Lower leg skin (tissue), 4 donors: ENCODE results near the gene SLC49A3. TPM values are rescaled to one million over a fixed set of nuclear protein-coding genes. Genes with fewer than 3 reads are reported as not detected.
A peak's percentile ranks its signal among the peaks of the same experiment; 100 is the strongest.
"Not testable (repeated sequence)": the region's sequence is repeated elsewhere in the genome, so short reads cannot be mapped to it uniquely, and the experiment has no call there.

Experiments used
- DNase-seq, 2 donors: peaks; one replicate each; pipeline ENCODE4 v3.0.0-alpha.2; 2019; ENCODE audit warnings: low spot score in 2 of 2
- H3K4me3 ChIP-seq: fragments of 200-600 bp; sonication (generic); 2 replicates; pipeline ENCODE4 v1.5.1; 2017; ENCODE audit warnings: mild to moderate bottlenecking, low read depth; ENCODE audit not compliant: poor library complexity, severe bottlenecking
- CTCF ChIP-seq, 3 donors: fragments of 450-650 bp; IDR thresholded peaks; one replicate each; pipeline ENCODE4 v1.5.1; 2016; ENCODE audit warnings: antibody characterized with exemption in 3 of 3, mild to moderate bottlenecking in 3 of 3, moderate library complexity in 2 of 3
- POLR2A ChIP-seq, 2 donors: fragments of 450-650 bp; IDR thresholded peaks; one replicate each; pipeline ENCODE4 v1.6.1; 2016 to 2017; ENCODE audit warnings: antibody characterized with exemption in 2 of 2, mild to moderate bottlenecking in 1 of 2, moderate library complexity in 1 of 2
- WGBS, 2 donors: methylation state at CpG; one replicate each; pipeline ENCODE4 v1.1.5; 2018; 5-methylcytosine and 5-hydroxymethylcytosine counted together
- intact Hi-C: fragments of 100-400 bp; cut with DNase I; formaldehyde crosslinking; loops from one replicate; pipeline ENCODE4 v1.15.0; 2023; ENCODE audit warnings: low total_unique reads
- total RNA-seq, 4 donors: library from RNA; depleted of rRNA; stranded (reverse); fragments of >200 nt; gene quantifications; one replicate each; pipeline ENCODE4 v1.1.0, GENCODE V29; 2016

Gene SLC49A3
- 10 to 100 TPM; 16.8 to 33.8 (median 22.7) TPM for total RNA-seq

GRCh38 chr4:688854-689681, at the start of gene SLC49A3:
SLC49A3 (minus strand) TSS chr4:689151; CDS start chr4:689127, 24 bp downstream.
- H3K4me3 ChIP-seq = peak within 1 kb of the TSS; percentile 13
- 15 to 23% methylated on average over 21 to 29 of the region's 59 CpGs for WGBS, 2 donors
- TF ChIP-seq CTCF (IDR thresholded peaks at IDR 0.05) (no peak), POLR2A (IDR thresholded peaks at IDR 0.05) (no peak)
- no peak for DNase-seq
- intact Hi-C loops = no loop called here

GRCh38 chr4:736561-736960, 47.6 kb upstream of the SLC49A3 start:
- intact Hi-C loops = not testable (repeated sequence)
- WGBS, 2 donors = 95 to 98% methylated on average over 16 to 33 of the region's 34 CpGs

GRCh38 chr4:735583-735982, 46.6 kb upstream of the SLC49A3 start:
- intact Hi-C loops = no loop called here
- TF ChIP-seq POLR2A (IDR thresholded peaks at IDR 0.05) (no peak), CTCF (IDR thresholded peaks at IDR 0.05) (no peak)
- H3K4me3 ChIP-seq = no peak overlapping the region
- 94 to 97% methylated on average over 8 of the region's 8 CpGs for WGBS, 2 donors
- DNase-seq = no peak

More at GRCh38 chr4:736561-736960, 47.6 kb upstream of the SLC49A3 start:
- not testable (repeated sequence) for DNase-seq, H3K4me3 ChIP-seq

GRCh38 chr4:734951-735350, 46.0 kb upstream of the SLC49A3 start:
- 90 to 100% methylated on average over 6 to 8 of the region's 9 CpGs for WGBS, 2 donors
- no peak overlapping the region for H3K4me3 ChIP-seq
- no peak for DNase-seq
- no peak for TF ChIP-seq POLR2A (IDR thresholded peaks at IDR 0.05)
- TF ChIP-seq CTCF (IDR thresholded peaks at IDR 0.05) = no peak
- intact Hi-C loops = no loop called here

- intact Hi-C loops = no loop called here
- 95 to 97% methylated on average over 8 to 9 of the region's 9 CpGs for WGBS, 2 donors
- H3K4me3 ChIP-seq = no peak overlapping the region
- no peak for TF ChIP-seq CTCF (IDR thresholded peaks at IDR 0.05)
- TF ChIP-seq POLR2A (IDR thresholded peaks at IDR 0.05) = no peak
- no peak for DNase-seq
Measured at GRCh38 chr4:734075-734474, 45.1 kb upstream of the SLC49A3 start.

GRCh38 chr4:733631-733980, 44.7 kb upstream of the SLC49A3 start:
- intact Hi-C loops = no loop called here
- no peak overlapping the region for H3K4me3 ChIP-seq
- no peak for TF ChIP-seq POLR2A (IDR thresholded peaks at IDR 0.05)
- no peak for TF ChIP-seq CTCF (IDR thresholded peaks at IDR 0.05)
- 87 to 94% methylated on average over 18 of the region's 18 CpGs for WGBS, 2 donors
- DNase-seq = no peak
